GM04503 (cell line): Measurements from ENCODE around the gene SPNS2.

Experiments used
- DNase-seq: peaks from one replicate; pipeline ENCODE4 v3.0.0-alpha.2; 2012; ENCODE audit warnings: low read depth

The SPNS2 gene

DNA sequence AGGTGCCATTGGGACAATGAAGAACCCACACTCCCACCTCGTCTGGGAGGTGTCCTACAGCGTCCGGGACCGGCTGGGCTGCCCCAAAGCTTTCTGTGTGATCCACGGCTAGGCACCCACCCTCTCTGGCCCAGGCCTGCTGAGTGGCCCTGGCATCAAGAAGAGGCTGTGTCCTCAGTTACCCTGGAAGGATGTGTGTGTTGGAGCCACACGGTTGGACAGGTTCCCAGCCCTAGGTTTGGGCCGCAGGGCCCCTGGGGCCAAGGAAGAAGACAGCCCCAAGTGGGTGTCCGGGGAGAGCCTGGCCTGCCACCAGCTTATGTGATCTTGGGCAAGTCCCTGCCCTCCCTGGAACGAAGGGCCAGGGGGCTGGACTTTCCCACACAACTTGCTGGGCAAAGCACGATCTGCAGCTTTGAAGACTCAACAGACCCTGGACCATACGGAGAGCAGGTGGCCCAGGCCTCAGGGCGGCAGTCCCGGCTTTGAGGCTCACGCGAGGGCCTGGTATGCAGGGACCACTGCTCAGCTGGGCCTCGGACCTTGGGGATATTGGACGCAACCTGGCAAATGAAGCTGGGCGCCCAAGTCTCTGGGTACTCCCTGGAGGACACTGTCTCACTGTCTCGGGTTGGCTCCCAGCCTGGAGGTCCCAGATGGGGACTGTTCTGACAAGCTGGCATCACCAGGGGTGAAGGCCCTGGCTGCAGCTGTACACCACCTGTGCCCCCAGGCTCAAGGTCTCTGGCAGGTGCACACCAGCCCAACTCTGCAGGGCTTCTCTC is 39.0 kb downstream of the SPNS2 start:
- no peak for DNase-seq

GRCh38 chr17:4538236-4539002 is 39.7 kb downstream of the SPNS2 start:
- no peak for DNase-seq

DNA sequence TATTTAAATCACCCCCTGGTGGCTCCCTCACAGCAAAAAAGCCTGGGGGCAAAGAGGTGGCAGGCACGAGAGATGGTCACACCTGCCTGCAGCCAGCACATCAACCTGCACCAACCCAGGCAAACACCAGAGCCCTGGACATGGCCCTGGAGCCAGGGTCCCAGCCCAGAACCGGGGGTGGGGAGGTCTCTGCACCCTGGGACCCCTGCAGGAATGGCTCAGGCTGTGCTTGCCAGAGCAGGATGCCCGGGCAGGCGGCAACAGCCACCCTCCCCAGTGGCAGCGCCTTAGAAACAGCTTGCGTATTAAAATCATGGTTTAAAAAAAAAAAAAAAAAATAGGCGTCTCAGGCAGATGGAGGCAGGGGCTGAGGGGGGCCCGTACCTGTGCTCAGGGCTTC is 40.3 kb downstream of the SPNS2 start:
- no peak for DNase-seq

- no peak for DNase-seq
Measured at GRCh38 chr17:4539576-4540223, 41.0 kb downstream of the SPNS2 start.

- DNase-seq, result no peak
Measured at GRCh38 chr17:4540224-4540651, 41.6 kb downstream of the SPNS2 start.

GRCh38 chr17:4540687-4541327 is 42.1 kb downstream of the SPNS2 start:
- DNase-seq, result no peak

GRCh38 chr17:4541328-4542002 is 42.8 kb downstream of the SPNS2 start:
- DNase-seq, result no peak

GRCh38 chr17:4542003-4542725 is 43.5 kb downstream of the SPNS2 start:
- DNase-seq, result no peak

DNA sequence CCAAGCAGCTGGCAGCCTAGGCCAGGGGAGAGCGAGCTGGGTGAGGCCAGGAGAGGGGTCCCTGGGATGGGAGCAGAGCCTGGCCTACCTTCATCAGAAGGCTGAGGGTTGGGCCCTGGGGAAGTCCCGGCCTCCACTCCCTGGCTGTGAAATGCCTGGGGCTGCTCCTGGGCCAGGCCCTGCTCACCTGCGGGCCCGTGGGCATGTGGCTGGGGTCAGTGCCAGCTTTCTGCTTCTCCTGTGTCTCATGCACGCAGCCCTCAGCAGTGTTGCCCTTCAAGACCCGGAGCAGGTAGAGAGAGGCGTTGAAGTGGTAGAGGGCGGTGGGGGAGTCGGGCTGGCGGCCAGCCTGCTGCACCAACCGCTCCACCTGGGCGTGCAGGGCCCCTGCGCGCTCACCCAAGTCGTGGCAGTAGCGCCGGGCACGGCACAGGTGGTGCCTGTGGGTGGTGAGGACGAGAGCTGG is 44.1 kb downstream of the SPNS2 start:
- DNase-seq, result no peak

DNA sequence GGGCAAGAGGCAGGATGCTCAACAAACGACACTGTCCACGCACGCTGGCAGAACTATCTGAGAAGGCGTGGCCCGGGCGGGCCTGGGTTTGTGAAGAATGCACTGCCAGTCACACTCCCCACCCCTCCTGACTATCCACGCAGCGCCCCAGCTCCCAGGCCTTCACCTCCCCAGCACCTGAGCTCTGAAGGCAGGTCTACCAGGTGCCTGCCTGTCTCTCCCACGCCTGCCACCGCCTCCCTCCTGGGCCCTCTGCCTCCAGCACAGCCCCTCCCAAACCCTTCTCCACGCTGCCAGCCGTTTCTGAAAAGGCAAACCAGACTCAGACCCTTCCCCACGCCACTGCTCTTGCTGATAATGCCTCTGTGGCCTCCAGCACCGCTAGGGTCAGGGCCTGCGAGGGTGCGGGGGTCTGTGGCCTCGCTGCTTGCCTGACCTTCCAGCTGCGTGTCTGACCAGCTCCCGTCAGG is 44.9 kb downstream of the SPNS2 start:
- no peak for DNase-seq

DNA sequence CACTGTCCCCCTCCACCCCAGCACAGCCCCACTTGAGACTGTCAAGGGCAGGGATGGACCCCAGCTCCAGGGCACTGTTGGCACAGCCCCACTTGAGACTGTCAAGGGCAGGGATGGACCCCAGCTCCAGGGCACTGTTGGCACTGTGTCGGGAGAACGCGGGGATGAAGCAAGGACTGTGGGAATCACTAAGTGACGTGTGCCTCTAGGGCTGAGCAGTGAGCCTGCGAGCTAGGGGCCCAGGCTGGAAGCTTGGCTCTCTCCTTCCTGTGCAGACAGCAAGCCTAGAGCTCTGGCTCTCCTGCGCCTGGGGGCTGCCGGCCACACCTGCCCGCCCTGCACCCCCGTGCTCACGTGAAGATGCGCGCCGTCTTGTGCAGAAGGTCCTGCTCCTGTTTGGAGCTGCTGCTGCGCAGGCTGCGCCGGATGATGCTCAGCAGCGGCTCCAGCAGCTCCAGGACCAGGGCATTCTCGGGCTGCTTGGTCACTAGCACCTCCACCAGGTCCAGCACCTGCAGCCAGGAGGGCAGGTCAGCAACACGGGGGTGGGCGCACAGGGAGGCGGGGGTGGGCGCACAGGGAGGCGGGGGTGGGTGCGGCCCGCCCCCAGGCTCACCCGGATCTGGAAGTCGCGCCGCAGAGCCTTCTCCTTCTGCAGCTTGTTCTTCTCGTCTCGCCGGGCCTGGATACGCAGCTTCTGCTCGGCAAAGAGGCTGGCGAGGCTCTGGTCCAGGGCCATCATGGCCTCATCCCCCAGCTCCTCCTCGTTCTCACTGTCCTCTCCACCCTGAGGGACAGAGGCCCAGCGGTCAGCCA is 45.7 kb downstream of the SPNS2 start:
- no peak for DNase-seq

DNA sequence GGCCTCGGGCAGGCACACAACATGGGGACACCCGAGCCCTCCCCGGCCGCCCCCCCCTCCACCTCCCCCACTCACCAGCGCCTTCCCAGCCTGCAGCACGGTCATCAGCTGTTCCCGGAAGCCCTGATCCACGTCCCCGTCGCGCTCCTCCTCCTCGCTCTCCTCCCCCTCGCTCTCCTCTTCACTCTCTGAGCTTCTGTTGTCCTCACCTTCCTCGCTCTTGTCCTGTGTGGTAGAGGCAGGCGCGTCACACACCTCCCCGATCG is 46.2 kb downstream of the SPNS2 start:
- no peak for DNase-seq

DNA sequence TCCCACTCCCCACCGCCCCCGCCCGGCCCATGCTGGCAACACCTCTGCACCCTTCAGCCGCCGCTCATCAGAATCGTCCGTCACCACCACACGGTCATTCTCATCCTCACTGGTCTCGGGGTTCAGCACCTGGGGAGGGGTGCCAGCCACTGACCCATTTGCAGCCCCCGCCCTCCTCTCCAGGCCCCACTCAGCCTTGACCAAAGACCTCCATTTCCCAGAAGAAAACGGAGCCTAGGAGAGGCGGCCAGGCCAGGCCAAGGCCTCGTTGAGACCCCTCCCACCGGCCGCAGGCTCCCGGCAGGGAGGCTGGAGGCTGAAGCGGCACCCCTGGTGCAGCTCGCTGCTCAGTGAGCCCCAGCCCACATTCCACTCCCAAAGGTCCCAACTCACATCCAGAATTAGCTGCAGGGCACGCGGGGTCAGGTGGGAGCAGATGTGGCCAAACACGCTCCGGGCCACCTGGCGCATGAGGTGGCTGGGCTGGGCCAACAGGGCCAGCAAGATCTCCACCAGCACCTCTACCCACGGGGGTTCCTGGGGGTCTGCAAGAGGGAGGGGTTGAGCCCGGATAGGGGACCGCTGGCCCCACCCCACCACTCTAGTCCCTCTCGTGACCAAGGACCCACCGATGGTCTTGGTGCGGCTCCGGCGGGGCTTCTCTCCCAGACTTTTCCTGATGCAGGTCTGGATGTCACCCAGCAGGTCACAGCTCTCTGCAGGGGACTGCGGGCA is 46.7 kb downstream of the SPNS2 start:
- DNase-seq, result no peak

- no peak for DNase-seq
Measured at GRCh38 chr17:4547118-4547906, 48.6 kb downstream of the SPNS2 start.

DNA sequence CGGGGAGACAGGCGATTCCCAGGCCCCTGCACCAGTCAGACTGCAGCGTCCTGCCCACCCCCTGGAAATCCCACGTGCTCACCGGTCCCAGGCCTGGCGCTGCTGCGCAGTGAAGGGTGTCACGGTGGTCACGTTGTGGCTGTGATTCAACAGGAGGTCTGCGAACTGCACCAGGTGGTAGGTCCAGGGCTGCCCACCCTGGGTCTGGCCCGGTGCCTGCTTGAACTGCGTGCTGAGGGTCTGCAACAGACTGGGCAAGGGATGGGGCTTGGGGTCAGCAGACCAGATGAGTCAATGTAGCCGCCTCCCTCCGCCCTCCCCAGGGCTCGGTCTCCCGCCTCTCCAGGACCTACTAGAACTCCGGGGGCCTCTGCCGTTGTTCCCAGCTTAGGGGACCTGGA is 49.4 kb downstream of the SPNS2 start:
- DNase-seq, result no peak

DNA sequence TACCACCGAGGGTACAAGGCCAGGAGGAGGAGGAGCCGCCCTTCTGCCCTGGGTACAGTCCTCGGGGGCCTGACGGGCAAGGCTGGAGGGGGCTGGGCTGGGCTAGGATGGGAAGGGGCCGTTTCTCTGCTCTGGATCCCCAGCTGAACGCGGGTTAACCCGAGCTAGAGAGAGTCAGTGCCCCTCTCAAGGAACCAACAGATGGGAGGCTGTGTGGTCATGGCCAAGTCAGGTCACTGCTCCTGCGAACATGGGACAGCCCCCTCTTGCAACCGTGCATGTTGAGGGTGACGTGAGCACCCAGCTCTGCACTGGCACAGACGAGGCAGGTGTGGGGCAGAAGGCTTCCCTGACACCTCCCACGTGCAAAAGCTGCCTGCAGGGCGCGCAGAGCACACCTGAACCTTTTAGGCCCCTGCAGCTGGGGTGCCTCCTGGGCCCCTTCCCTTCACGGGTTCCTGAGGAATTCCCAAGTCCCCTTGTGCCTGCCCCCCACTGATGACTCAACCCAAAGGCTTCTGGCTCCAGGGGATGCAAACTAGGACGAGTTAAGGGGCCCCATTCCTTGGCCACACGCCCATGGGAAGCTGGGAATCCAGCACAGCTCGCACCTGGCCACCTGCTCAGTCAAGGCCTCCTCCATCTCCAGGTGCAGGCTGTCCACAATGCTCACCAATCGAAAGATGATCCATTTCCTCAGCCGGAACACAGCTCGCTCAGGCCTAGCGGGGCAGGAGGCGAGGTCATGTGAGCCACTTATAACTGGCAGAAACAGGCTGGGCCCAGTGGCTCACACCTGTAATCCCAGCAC is 50.2 kb downstream of the SPNS2 start:
- no peak for DNase-seq

GRCh38 chr17:4549781-4550533 is 51.3 kb downstream of the SPNS2 start:
- no peak for DNase-seq
